GM23248 (cell line): ENCODE results near the gene ZNF681. TPM values are rescaled to one million over a fixed set of nuclear protein-coding genes. Genes with fewer than 3 reads are reported as not detected.
"Not testable (repeated sequence)": the region's sequence is repeated elsewhere in the genome, so short reads cannot be mapped to it uniquely, and the experiment has no call there.

ENCODE experiments used
- DNase-seq: peaks from one replicate; pipeline ENCODE4 v3.0.0-alpha.2; 2015
- H2AFZ ChIP-seq: fragments of 200-600 bp; sonication (generic); 2 replicates; pipeline ENCODE4 v1.6.1; 2016; ENCODE audit warnings: antibody characterized with exemption
- H3F3A ChIP-seq: fragments of 200-600 bp; sonication (generic); 2 replicates; pipeline ENCODE4 v1.6.1; 2016; ENCODE audit warnings: mild to moderate bottlenecking, antibody characterized with exemption, mixed run types; ENCODE audit not compliant: insufficient read depth
- H3K27ac ChIP-seq: fragments of 200-600 bp; sonication (generic); 2 replicates; pipeline ENCODE4 v1.5.1; 2016; ENCODE audit warnings: mild to moderate bottlenecking
- H3K27me3 ChIP-seq: fragments of 200-600 bp; sonication (generic); replicated peaks from 2 replicates; pipeline ENCODE4 v1.6.1; 2016; ENCODE audit warnings: mild to moderate bottlenecking; ENCODE audit not compliant: insufficient read depth
- H3K36me3 ChIP-seq: fragments of 200-600 bp; sonication (generic); 2 replicates; pipeline ENCODE4 v1.6.1; 2016; ENCODE audit warnings: low read depth, mild to moderate bottlenecking
- H3K4me1 ChIP-seq: fragments of 200-600 bp; sonication (generic); 2 replicates; pipeline ENCODE4 v1.6.1; 2016; ENCODE audit warnings: mild to moderate bottlenecking; ENCODE audit not compliant: insufficient read depth
- H3K4me2 ChIP-seq: fragments of 200-600 bp; sonication (generic); one replicate; pipeline ENCODE4 v1.6.1; 2016; ENCODE audit warnings: mild to moderate bottlenecking; ENCODE audit not compliant: unreplicated experiment
- H3K4me3 ChIP-seq: fragments of 200-600 bp; sonication (generic); 2 replicates; pipeline ENCODE4 v1.5.1; 2016; ENCODE audit warnings: mild to moderate bottlenecking
- H3K79me2 ChIP-seq: fragments of 200-600 bp; sonication (generic); 2 replicates; pipeline ENCODE4 v1.6.1; 2016; ENCODE audit warnings: mild to moderate bottlenecking; ENCODE audit not compliant: insufficient read depth
- H3K9ac ChIP-seq: fragments of 200-600 bp; sonication (generic); 2 replicates; pipeline ENCODE4 v1.6.1; 2016; ENCODE audit warnings: mild to moderate bottlenecking
- H3K9me2 ChIP-seq: fragments of 200-600 bp; sonication (generic); 2 replicates; pipeline ENCODE4 v1.6.1; 2016; ENCODE audit warnings: mixed run types, mild to moderate bottlenecking, moderate library complexity; ENCODE audit not compliant: insufficient read depth
- H3K9me3 ChIP-seq: fragments of 200-600 bp; sonication (generic); one replicate; pipeline ENCODE4 v1.6.1; 2017; ENCODE audit warnings: low read depth
- H4K20me1 ChIP-seq: fragments of 200-600 bp; sonication (generic); 2 replicates; pipeline ENCODE4 v1.6.0; 2016; ENCODE audit not compliant: insufficient read depth
- EZH2 ChIP-seq: fragments of 200-600 bp; sonication (generic); IDR thresholded peaks from 2 replicates; pipeline ENCODE4 v1.6.1; 2018; ENCODE audit warnings: antibody characterized with exemption, mild to moderate bottlenecking; ENCODE audit not compliant: insufficient read depth, poor library complexity, severe bottlenecking
- EZH2phosphoT487 ChIP-seq: fragments of 200-600 bp; sonication (generic); IDR thresholded peaks from 2 replicates; pipeline ENCODE4 v1.6.1; 2018; ENCODE audit warnings: antibody characterized with exemption, moderate library complexity, mild to moderate bottlenecking, low read depth; ENCODE audit not compliant: insufficient read depth
- WGBS, 2 experiments: methylation state at CpG; one replicate each; pipeline ENCODE4 v1.1.6; 2015 to 2017; ENCODE audit warnings: low lambda C conversion rate in 2 of 2, low coverage in 1 of 2; ENCODE audit errors: missing lambda C conversion rate in 2 of 2; 5-methylcytosine and 5-hydroxymethylcytosine counted together
- in situ Hi-C: fragments of 300-500 bp; cut with MboI; formaldehyde crosslinking; loops from 2 replicates; pipeline ENCODE4 v1.15.0; 2020
- polyA plus RNA-seq: library from polyadenylated mRNA; unstranded; fragments of >200 nt; fragmentation: Nextera tagmentation; extraction: Ambion mirVana; gene quantifications from 2 replicates; pipeline ENCODE4 v1.2.1, GENCODE V29; 2016
- total RNA-seq: library from RNA; depleted of rRNA; stranded (reverse); fragments of >200 nt; shearing (Covaris generic); gene quantifications from 2 replicates; pipeline ENCODE4 v1.2.3, GENCODE V29; 2014

The ZNF681 gene
- total and polyA plus RNA-seq, 2 experiments from 2014 or later: 0.32 to 0.38 TPM

DNA sequence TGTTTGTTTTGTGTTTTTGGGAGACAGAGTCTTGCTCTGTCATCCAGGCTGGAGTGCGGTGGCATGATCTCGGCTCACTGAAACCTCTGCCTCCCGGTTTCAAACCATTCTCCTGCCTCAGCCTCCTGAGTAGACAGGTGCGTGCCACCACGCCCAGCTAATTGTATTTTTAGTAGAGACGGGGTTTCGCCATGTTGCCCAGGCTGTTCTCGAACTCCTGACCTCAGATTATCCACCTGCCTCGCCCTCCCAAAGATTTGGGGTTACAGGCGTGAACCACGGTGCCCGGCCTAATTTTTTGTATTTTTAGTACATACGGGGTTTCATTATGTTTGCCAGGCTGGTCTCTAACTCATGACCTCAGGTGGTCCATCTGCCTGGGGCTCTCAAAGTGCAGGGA, 8.3 kb upstream of the ZNF681 start:
- Histone ChIP-seq H2AFZ (no peak overlapping the region), H3F3A (no peaks in the 10 kb centered on the region), H3K79me2 (no peaks in the 10 kb centered on the region), H3K4me2 (no peak overlapping the region), H3K9ac (no peak overlapping the region), H3K27me3 (no peaks in the 10 kb centered on the region), H4K20me1 (no peaks in the 10 kb centered on the region), H3K36me3 (no peaks in the 10 kb centered on the region), H3K4me3 (no peak overlapping the region), H3K9me3 (no peaks in the 10 kb centered on the region), H3K4me1 (no peaks in the 10 kb centered on the region), H3K9me2 (no peaks in the 10 kb centered on the region), H3K27ac (no peak overlapping the region)
- no peak for DNase-seq
- WGBS, 2 experiments: 66% methylated on average over 12 to 13 of the region's 13 CpGs
- TF ChIP-seq EZH2: no peak
- no peak for TF ChIP-seq EZH2phosphoT487
- in situ Hi-C loops: no loop called here

GRCh38 chr19:23764781-23765180, 6.1 kb upstream of the ZNF681 start:
- Histone ChIP-seq H3K4me3 (no peak overlapping the region), H3K9me3 (no peaks in the 10 kb centered on the region), H3K9me2 (no peaks in the 10 kb centered on the region), H3K4me2 (no peak overlapping the region), H2AFZ (no peak overlapping the region), H3K9ac (no peak overlapping the region), H4K20me1 (no peaks in the 10 kb centered on the region), H3K36me3 (no peaks in the 10 kb centered on the region), H3K4me1 (no peaks in the 10 kb centered on the region), H3F3A (no peaks in the 10 kb centered on the region), H3K79me2 (no peaks in the 10 kb centered on the region), H3K27ac (no peak overlapping the region), H3K27me3 (no peaks in the 10 kb centered on the region)
- no peak for TF ChIP-seq EZH2
- no peak for TF ChIP-seq EZH2phosphoT487
- in situ Hi-C loops: no loop called here
- 61 to 65% methylated on average over 3 of the region's 3 CpGs for WGBS, 2 experiments
- no peak for DNase-seq

GRCh38 chr19:23762884-23763711, 4.4 kb upstream of the ZNF681 start:
- Histone ChIP-seq H3K9me2 (no peaks in the 10 kb centered on the region), H3K4me1 (no peaks in the 10 kb centered on the region), H3K36me3 (no peaks in the 10 kb centered on the region), H3K4me2 (peak overlapping the region; percentile 70), H3K27me3 (no peaks in the 10 kb centered on the region), H3K9ac (peak overlapping the region; percentile 38; the same call in 1 of the 2 replicates), H3K79me2 (no peaks in the 10 kb centered on the region), H3K4me3 (peak overlapping the region; percentile 73), H3K27ac (no peak overlapping the region), H3F3A (no peaks in the 10 kb centered on the region), H2AFZ (peak overlapping the region; percentile 95), H4K20me1 (no peaks in the 10 kb centered on the region), H3K9me3 (no peaks in the 10 kb centered on the region)
- TF ChIP-seq EZH2: no peak
- TF ChIP-seq EZH2phosphoT487: no peak
- WGBS, 2 experiments: 9 to 11% methylated on average over 51 of the region's 51 CpGs
- peak; percentile 56 for DNase-seq
- in situ Hi-C loops: no loop called here

GRCh38 chr19:23762548-23762883, 3.8 kb upstream of the ZNF681 start:
- 24 to 26% methylated on average over 9 of the region's 9 CpGs for WGBS, 2 experiments
- H3K27me3 ChIP-seq: no peaks in the 10 kb centered on the region
- no peak for DNase-seq
- H3K79me2 ChIP-seq: no peaks in the 10 kb centered on the region
- peak overlapping the region; percentile 70 for H3K4me2 ChIP-seq
- H3K27ac ChIP-seq: no peak overlapping the region
- no peaks in the 10 kb centered on the region for H3K36me3 ChIP-seq
- peak overlapping the region; percentile 95 for H2AFZ ChIP-seq
- in situ Hi-C loops: no loop called here
- peak overlapping the region; percentile 73 for H3K4me3 ChIP-seq
- no peaks in the 10 kb centered on the region for H3K9me2 ChIP-seq
- no peaks in the 10 kb centered on the region for H3K9me3 ChIP-seq
- H3F3A ChIP-seq: no peaks in the 10 kb centered on the region
- TF ChIP-seq EZH2phosphoT487 (no peak), EZH2 (no peak)
- H3K9ac ChIP-seq: no peak overlapping the region
- H4K20me1 ChIP-seq: no peaks in the 10 kb centered on the region
- peaks cover 5% of the 10 kb centered on the region; the same call in 1 of the 2 replicates for H3K4me1 ChIP-seq

GRCh38 chr19:23760326-23760725, 1.6 kb upstream of the ZNF681 start:
- H3K36me3 ChIP-seq, H3F3A ChIP-seq, H3K9me3 ChIP-seq, DNase-seq, H3K27me3 ChIP-seq, H3K4me2 ChIP-seq, H3K79me2 ChIP-seq, H3K27ac ChIP-seq, H3K4me3 ChIP-seq, H3K4me1 ChIP-seq, H2AFZ ChIP-seq, H3K9ac ChIP-seq, H3K9me2 ChIP-seq, in situ Hi-C loops, H4K20me1 ChIP-seq: not testable (repeated sequence)
- 85 to 87% methylated on average over 2 of the region's 2 CpGs for WGBS, 2 experiments

- H3K9ac ChIP-seq, H3K9me2 ChIP-seq, H3K4me3 ChIP-seq, DNase-seq, H3K4me2 ChIP-seq, H3K27me3 ChIP-seq, H2AFZ ChIP-seq, H4K20me1 ChIP-seq, H3K79me2 ChIP-seq, H3K27ac ChIP-seq, in situ Hi-C loops, H3K9me3 ChIP-seq, H3K4me1 ChIP-seq, H3F3A ChIP-seq: not testable (repeated sequence)
- peaks cover 22% of the 10 kb centered on the region for H3K36me3 ChIP-seq
- WGBS, 2 experiments: 85 to 97% methylated on average over 1 of the region's 1 CpG
These were observed 15.0 kb downstream of the ZNF681 start for GRCh38 chr19:23743633-23744232.
